WERI-Rb-1 (cell line): Measurements from ENCODE around the gene MAGEB16.

Experiments
- DNase-seq: peaks from one replicate; pipeline ENCODE4 v3.0.0-alpha.2; 2020
- H3K27ac ChIP-seq: fragments of 250-450 bp; sonication (Bioruptor Pico); 2 replicates; pipeline ENCODE4 v1.5.1; 2020; ENCODE audit warnings: mild to moderate bottlenecking, moderate library complexity
- H3K27me3 ChIP-seq: fragments of 250-450 bp; sonication (Bioruptor Pico); 2 replicates; pipeline ENCODE4 v1.5.1; 2021; ENCODE audit warnings: mild to moderate bottlenecking, low read depth, moderate library complexity; ENCODE audit not compliant: insufficient read depth, severe bottlenecking
- H3K36me3 ChIP-seq: fragments of 250-450 bp; sonication (Bioruptor Pico); 2 replicates; pipeline ENCODE4 v1.5.1; 2020; ENCODE audit warnings: mild to moderate bottlenecking, moderate library complexity
- H3K4me3 ChIP-seq: 2 replicates; pipeline ENCODE4 v1.5.1; 2011; ENCODE audit warnings: low read depth, mild to moderate bottlenecking, control low read depth, low read length
- H3K9me3 ChIP-seq: fragments of 250-450 bp; sonication (Bioruptor Pico); 2 replicates; pipeline ENCODE4 v1.5.1; 2021; ENCODE audit warnings: mild to moderate bottlenecking, moderate library complexity; ENCODE audit not compliant: severe bottlenecking
- TF ChIP-seq, protein P1 (sequence below): IDR thresholded peaks from 2 replicates; pipeline ENCODE4 v1.5.1; 2011; ENCODE audit warnings: low read depth, mild to moderate bottlenecking, control low read depth, inconsistent platforms, low read length

Gene MAGEB16

GRCh38 chrX:35798042-35798441, at the start of gene MAGEB16:
Gene MAGEB16 (plus strand): TSS chrX:35798342. CDS start chrX:35802197, 3,855 bp downstream.
- no peak within 1 kb of the TSS for H3K27ac ChIP-seq
- H3K36me3 ChIP-seq, result no peaks in the 10 kb centered on the region
- TF ChIP-seq, protein P1, sequence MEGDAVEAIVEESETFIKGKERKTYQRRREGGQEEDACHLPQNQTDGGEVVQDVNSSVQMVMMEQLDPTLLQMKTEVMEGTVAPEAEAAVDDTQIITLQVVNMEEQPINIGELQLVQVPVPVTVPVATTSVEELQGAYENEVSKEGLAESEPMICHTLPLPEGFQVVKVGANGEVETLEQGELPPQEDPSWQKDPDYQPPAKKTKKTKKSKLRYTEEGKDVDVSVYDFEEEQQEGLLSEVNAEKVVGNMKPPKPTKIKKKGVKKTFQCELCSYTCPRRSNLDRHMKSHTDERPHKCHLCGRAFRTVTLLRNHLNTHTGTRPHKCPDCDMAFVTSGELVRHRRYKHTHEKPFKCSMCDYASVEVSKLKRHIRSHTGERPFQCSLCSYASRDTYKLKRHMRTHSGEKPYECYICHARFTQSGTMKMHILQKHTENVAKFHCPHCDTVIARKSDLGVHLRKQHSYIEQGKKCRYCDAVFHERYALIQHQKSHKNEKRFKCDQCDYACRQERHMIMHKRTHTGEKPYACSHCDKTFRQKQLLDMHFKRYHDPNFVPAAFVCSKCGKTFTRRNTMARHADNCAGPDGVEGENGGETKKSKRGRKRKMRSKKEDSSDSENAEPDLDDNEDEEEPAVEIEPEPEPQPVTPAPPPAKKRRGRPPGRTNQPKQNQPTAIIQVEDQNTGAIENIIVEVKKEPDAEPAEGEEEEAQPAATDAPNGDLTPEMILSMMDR, result no peak
- peaks cover 10% of the 10 kb centered on the region for H3K27me3 ChIP-seq
- no peak within 1 kb of the TSS for H3K4me3 ChIP-seq
- DNase-seq, result no peak
- H3K9me3 ChIP-seq, result no peaks in the 10 kb centered on the region

- peaks cover 3% of the 10 kb centered on the region for H3K27me3 ChIP-seq
- H3K27ac ChIP-seq, result no peak overlapping the region
- no peaks in the 10 kb centered on the region for H3K9me3 ChIP-seq
- no peak overlapping the region for H3K4me3 ChIP-seq
- TF ChIP-seq, protein P1, result no peak
- no peaks in the 10 kb centered on the region for H3K36me3 ChIP-seq
- DNase-seq, result no peak
These were observed 24.1 kb upstream of the MAGEB16 start for GRCh38 chrX:35773958-35774564.

GRCh38 chrX:35785075-35785474, 13.1 kb upstream of the MAGEB16 start:
- Histone ChIP-seq H3K36me3 (no peaks in the 10 kb centered on the region), H3K27ac (no peak overlapping the region), H3K9me3 (no peaks in the 10 kb centered on the region), H3K4me3 (no peak overlapping the region), H3K27me3 (peaks cover 5% of the 10 kb centered on the region)
- TF ChIP-seq, protein P1, result no peak
- DNase-seq, result no peak

DNA sequence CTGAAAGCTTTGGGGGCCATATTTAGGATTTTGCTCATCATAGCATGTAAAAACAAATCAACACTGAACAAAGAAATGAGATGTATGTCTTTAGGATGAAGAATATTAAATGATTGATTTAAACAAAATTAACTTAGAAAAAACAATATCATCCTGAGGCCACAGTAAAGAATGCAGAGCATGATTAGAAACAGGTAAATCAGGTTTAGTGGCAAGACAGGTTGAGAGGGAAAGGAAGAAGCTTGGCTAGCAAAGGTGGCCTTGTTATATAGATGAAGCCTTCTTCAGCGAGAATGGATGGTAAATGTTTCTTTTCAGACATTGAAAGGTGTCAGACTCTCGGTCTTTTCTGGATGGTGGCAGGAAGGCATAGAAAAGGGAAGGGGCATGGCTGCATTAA, 11.9 kb upstream of the MAGEB16 start:
- Histone ChIP-seq H3K4me3 (no peak overlapping the region), H3K36me3 (no peaks in the 10 kb centered on the region), H3K27ac (no peak overlapping the region), H3K27me3 (peaks cover 5% of the 10 kb centered on the region), H3K9me3 (no peaks in the 10 kb centered on the region)
- TF ChIP-seq, protein P1, result no peak
- DNase-seq, result no peak

DNA sequence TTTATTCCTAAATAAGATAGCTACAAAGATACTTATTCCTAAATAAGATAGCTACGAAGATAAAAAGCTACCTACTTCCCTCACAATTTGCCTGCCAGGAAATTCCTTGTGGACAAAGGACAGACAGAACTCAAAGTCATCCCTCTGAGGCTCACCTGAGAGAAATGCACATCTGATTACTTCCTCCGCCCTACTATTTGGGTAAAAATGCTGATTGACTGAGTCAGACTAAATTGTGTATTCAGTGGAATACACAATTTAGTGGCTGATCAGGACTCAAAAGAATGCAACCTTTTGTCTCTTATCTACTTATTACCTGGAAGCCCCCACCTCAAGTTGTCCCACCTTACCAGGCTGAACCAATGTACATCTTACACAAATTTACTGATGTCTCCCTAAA, 10.3 kb upstream of the MAGEB16 start:
- TF ChIP-seq, protein P1, result no peak
- no peak for DNase-seq
- H3K27ac ChIP-seq, result no peak overlapping the region
- no peak overlapping the region for H3K4me3 ChIP-seq
- no peaks in the 10 kb centered on the region for H3K36me3 ChIP-seq
- H3K9me3 ChIP-seq, result no peaks in the 10 kb centered on the region
- peaks cover 5% of the 10 kb centered on the region for H3K27me3 ChIP-seq

DNA sequence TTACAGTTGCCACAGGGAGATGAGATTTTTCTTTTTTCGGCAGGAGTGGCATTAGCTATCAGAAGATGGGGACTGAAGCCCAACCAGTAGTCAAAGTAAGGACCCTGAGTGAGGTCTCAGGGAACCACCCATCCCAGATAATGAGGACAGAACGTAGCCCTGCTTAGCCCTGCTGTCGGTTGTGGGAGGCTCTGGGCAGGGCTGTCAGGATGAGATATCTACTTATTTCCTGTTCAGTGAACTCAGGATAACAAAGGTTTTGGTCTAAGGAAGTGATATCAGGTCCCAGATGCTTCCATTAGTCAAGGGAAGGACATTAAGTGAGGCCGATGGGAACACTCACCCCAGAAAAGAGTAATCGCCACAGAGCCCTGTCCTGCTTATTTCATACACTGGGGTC, 2.3 kb downstream of the MAGEB16 start:
- DNase-seq, result no peak
- Histone ChIP-seq H3K36me3 (no peaks in the 10 kb centered on the region), H3K4me3 (no peak overlapping the region), H3K27ac (no peak overlapping the region), H3K9me3 (no peaks in the 10 kb centered on the region), H3K27me3 (peaks cover 20% of the 10 kb centered on the region)
- TF ChIP-seq, protein P1, result no peak
